ENCODE results near the gene GPR132. TPM values are rescaled to one million over a fixed set of nuclear protein-coding genes. Genes with fewer than 3 reads are reported as not detected.
"Not testable (repeated sequence)": the region's sequence is repeated elsewhere in the genome, so short reads cannot be mapped to it uniquely, and the experiment has no call there.

Gene GPR132
- total RNA-seq, 1 experiment from 2014 or later, result 0.10 TPM

GRCh38 chr14:105035616-105036015, 29.6 kb downstream of the GPR132 start:
- DNase-seq (ENCODE audit: low read depth, low spot score); H3K4me1 ChIP-seq (ENCODE audit: control insufficient read depth in 1 of 2, insufficient read depth in 2 of 2, low read length in 2 of 2); intact Hi-C loops (cut with micrococcal nuclease); H2AFZ ChIP-seq (ENCODE audit: low read depth, low read length, poor library complexity, severe bottlenecking); H3K9me3 ChIP-seq (ENCODE audit: control insufficient read depth in 1 of 2, insufficient read depth in 1 of 2, low read depth in 1 of 2, low read length in 2 of 2); H3K4me3 ChIP-seq (replicated peaks in 1 of 2; ENCODE audit: low read depth in 1 of 2, low read length in 2 of 2); H3K9ac ChIP-seq (ENCODE audit: low read length); H3K27ac ChIP-seq (ENCODE audit: low read depth, low read length); CTCF ChIA-PET; RAD21 ChIA-PET (ENCODE audit: low non-redundant PET in 1 of 2, low total read pairs in 2 of 2, uncharacterized antibody in 2 of 2, unreplicated experiment in 2 of 2); H3K4me2 ChIP-seq (ENCODE audit: low read length); H3K36me3 ChIP-seq (ENCODE audit: control insufficient read depth in 1 of 2, insufficient read depth in 2 of 2, low read length in 2 of 2); ATAC-seq; H3K27me3 ChIP-seq (ENCODE audit: insufficient read depth, low read length); H3K9me2 ChIP-seq (ENCODE audit: insufficient read depth); H4K20me1 ChIP-seq (ENCODE audit: insufficient read depth); BruUV-seq (replicated peaks); H3K79me2 ChIP-seq (ENCODE audit: insufficient read depth, low read length): not testable (repeated sequence)
- POLR2A ChIA-PET, result interaction anchor here (1.6 to 1.7 kb wide), 2 partner anchors 12 to 63 kb away, joined by 3 to 5 read pairs; no protein-coding TSS in a partner anchor

GRCh38 chr14:105034315-105035039, 30.8 kb downstream of the GPR132 start:
- Histone ChIP-seq H3K79me2 (ENCODE audit: insufficient read depth, low read length) (no peaks in the 10 kb centered on the region), H3K9ac (ENCODE audit: low read length) (no peak overlapping the region), H3K4me1 (ENCODE audit: control insufficient read depth in 1 of 2, insufficient read depth in 2 of 2, low read length in 2 of 2) (peaks cover 0 to 3% of the 10 kb centered on the region in 2 experiments; a peak in 1 of 4 replicates), H2AFZ (ENCODE audit: low read depth, low read length, poor library complexity, severe bottlenecking) (no peak overlapping the region), H3K27me3 (ENCODE audit: insufficient read depth, low read length) (no peaks in the 10 kb centered on the region), H3K9me2 (ENCODE audit: insufficient read depth) (no peaks in the 10 kb centered on the region), H3K36me3 (ENCODE audit: control insufficient read depth in 1 of 2, insufficient read depth in 2 of 2, low read length in 2 of 2) (no peaks in the 10 kb centered on the region), H4K20me1 (ENCODE audit: insufficient read depth) (no peaks in the 10 kb centered on the region), H3K4me2 (ENCODE audit: low read length) (no peak overlapping the region), H3K27ac (ENCODE audit: low read depth, low read length) (no peak overlapping the region), H3K4me3 (replicated peaks in 1 of 2; ENCODE audit: low read depth in 1 of 2, low read length in 2 of 2) (no peak overlapping the region), H3K9me3 (ENCODE audit: control insufficient read depth in 1 of 2, insufficient read depth in 1 of 2, low read depth in 1 of 2, low read length in 2 of 2) (no peaks in the 10 kb centered on the region)
- ChIA-PET CTCF (no interaction called here), POLR2A (no interaction called here), RAD21 (ENCODE audit: low non-redundant PET in 1 of 2, low total read pairs in 2 of 2, uncharacterized antibody in 2 of 2, unreplicated experiment in 2 of 2) (no interaction called here)
- BruUV-seq (replicated peaks), result no TSS peak
- ATAC-seq (no peak), DNase-seq (ENCODE audit: low read depth, low spot score) (no peak)
- TF ChIP-seq CEBPB (IDR thresholded peaks at IDR 0.05; ENCODE audit: low read depth), result no peak
- no peak for TF ChIP-seq EZH2 (IDR thresholded peaks at IDR 0.05)
- TF ChIP-seq ZFX (IDR thresholded peaks at IDR 0.05), result no peak
- TF ChIP-seq, protein P1, sequence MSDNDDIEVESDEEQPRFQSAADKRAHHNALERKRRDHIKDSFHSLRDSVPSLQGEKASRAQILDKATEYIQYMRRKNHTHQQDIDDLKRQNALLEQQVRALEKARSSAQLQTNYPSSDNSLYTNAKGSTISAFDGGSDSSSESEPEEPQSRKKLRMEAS (IDR thresholded peaks at IDR 0.05), result no peak
- TF ChIP-seq ELF1 (IDR thresholded peaks at IDR 0.05; ENCODE audit: borderline replicate concordance, low read depth), result no peak
- no peak for TF ChIP-seq CBX3 (IDR thresholded peaks at IDR 0.05; ENCODE audit: low read depth)
- no peak for TF ChIP-seq YY1 (IDR thresholded peaks at IDR 0.05; ENCODE audit: extremely low read depth, insufficient replicate concordance, low read depth, low read length)
- no peak for TF ChIP-seq POLR2A (IDR thresholded peaks at IDR 0.05; ENCODE audit: borderline replicate concordance, extremely low read depth, insufficient read depth, insufficient read length)
- no peak for TF ChIP-seq RAD21 (IDR thresholded peaks at IDR 0.05; ENCODE audit: low read depth)
- no peak for TF ChIP-seq TCF7L2 (IDR thresholded peaks at IDR 0.05; ENCODE audit: borderline replicate concordance, extremely low read depth, insufficient read depth, insufficient read length)
- intact Hi-C loops (cut with micrococcal nuclease), result no loop called here

DNA sequence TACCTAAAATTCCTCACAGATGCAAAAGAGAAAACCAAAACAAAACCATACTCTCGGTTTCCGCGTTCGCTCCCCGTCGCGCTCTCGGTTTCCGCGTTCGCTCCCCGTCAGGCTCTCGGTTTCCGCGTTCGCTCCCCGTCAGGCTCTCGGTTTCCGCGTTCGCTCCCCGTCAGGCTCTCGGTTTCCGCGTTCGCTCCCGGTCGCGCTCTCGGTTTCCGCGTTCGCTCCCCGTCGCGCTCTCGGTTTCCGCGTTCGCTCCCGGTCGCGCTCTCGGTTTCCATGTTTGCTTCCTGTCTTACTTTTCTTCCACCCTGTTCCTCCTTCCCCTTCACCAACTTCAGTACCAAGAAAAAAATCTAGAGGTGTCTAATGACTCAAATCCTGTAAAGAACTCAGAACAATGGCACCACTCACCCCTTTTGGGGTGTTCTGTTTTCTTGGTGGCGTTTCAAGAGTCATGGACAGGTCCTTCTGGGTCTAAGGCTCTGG, 31.8 kb downstream of the GPR132 start:
- H3K4me2 ChIP-seq (ENCODE audit: low read length); CTCF ChIA-PET; H4K20me1 ChIP-seq (ENCODE audit: insufficient read depth); ATAC-seq; DNase-seq (ENCODE audit: low read depth, low spot score); POLR2A ChIA-PET; BruUV-seq (replicated peaks); H2AFZ ChIP-seq (ENCODE audit: low read depth, low read length, poor library complexity, severe bottlenecking); intact Hi-C loops (cut with micrococcal nuclease); H3K27ac ChIP-seq (ENCODE audit: low read depth, low read length); H3K27me3 ChIP-seq (ENCODE audit: insufficient read depth, low read length); H3K79me2 ChIP-seq (ENCODE audit: insufficient read depth, low read length); RAD21 ChIA-PET (ENCODE audit: low non-redundant PET in 1 of 2, low total read pairs in 2 of 2, uncharacterized antibody in 2 of 2, unreplicated experiment in 2 of 2); H3K9me3 ChIP-seq (ENCODE audit: control insufficient read depth in 1 of 2, insufficient read depth in 1 of 2, low read depth in 1 of 2, low read length in 2 of 2); H3K36me3 ChIP-seq (ENCODE audit: control insufficient read depth in 1 of 2, insufficient read depth in 2 of 2, low read length in 2 of 2); H3K9ac ChIP-seq (ENCODE audit: low read length); H3K4me3 ChIP-seq (replicated peaks in 1 of 2; ENCODE audit: low read depth in 1 of 2, low read length in 2 of 2); H3K4me1 ChIP-seq (ENCODE audit: control insufficient read depth in 1 of 2, insufficient read depth in 2 of 2, low read length in 2 of 2); H3K9me2 ChIP-seq (ENCODE audit: insufficient read depth): not testable (repeated sequence)
